Measurements from ENCODE around the gene RANBP10. TPM values are rescaled to one million over a fixed set of nuclear protein-coding genes. Genes with fewer than 3 reads are reported as not detected.

The RANBP10 gene
- total RNA-seq, 2 donors from 2014 or later: 7.8 to 8.9 TPM

- H3K36me3 ChIP-seq: peaks cover 63% of the 10 kb centered on the region
These were observed 76.6 kb downstream of the RANBP10 start for GRCh38 chr16:67729636-67730248.

GRCh38 chr16:67727521-67728485 is 78.6 kb downstream of the RANBP10 start:
- Histone ChIP-seq H3K27ac (no peak overlapping the region), H3K4me1 (no peaks in the 10 kb centered on the region), H3K36me3 (peaks cover 64% of the 10 kb centered on the region), H3K9me3 (no peaks in the 10 kb centered on the region), H3K27me3 (no peaks in the 10 kb centered on the region), H3K4me3 (no peak overlapping the region)
- no peak for DNase-seq (ENCODE audit: low spot score)
- no peak for TF ChIP-seq CTCF (IDR thresholded peaks at IDR 0.05)

More at GRCh38 chr16:67729636-67730248, 76.6 kb downstream of the RANBP10 start:
- no peak for DNase-seq (ENCODE audit: low spot score)
- Histone ChIP-seq H3K4me1 (no peaks in the 10 kb centered on the region), H3K9me3 (no peaks in the 10 kb centered on the region), H3K27ac (no peak overlapping the region), H3K4me3 (no peak overlapping the region), H3K27me3 (no peaks in the 10 kb centered on the region)
- no peak for TF ChIP-seq CTCF (IDR thresholded peaks at IDR 0.05)

DNA sequence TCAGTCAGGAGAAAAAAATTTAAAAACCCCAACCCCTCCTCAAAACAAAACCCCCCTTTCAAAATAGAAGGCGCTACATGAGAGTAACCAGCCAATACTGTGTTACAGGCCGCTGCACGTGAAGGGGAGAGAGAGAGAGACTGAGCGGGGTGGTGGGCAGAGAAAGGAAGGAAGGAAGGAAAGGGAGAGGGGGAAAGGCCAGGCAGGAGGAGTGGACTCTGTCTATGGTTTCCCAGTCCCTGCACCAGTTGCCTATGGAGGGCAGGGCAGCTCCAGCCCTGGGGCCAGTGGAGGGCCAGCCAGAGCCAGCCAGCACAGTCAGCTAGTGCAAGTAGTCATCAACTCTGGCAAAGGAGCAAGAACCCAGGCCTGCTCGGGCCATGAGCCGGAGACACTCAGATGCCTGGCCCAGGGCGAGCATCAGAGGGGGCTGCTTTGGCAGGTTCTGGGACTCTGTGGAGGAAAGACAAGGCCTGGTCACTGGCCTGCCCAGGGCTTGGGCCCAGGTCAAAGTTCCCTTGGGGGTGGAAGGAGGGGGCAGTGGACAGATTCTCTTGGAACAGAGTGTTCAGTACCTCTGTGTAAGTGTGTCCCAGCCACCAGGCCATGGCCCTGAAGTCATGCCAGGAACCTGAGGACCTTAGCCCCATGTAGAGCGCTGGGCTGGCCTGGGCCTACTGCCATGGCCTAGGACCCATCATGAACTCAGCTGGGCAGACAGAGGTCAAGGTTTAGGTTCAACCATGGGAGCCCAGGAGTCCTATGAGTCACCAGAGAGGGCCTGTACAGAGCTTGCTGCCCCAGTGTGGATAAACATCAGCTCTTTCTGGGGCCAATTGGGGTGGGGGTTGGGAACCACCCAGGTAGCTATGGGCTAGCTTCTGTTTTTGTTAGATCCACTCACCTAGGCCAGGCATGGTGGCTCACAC is 80.0 kb downstream of the RANBP10 start:
- Histone ChIP-seq H3K4me3 (no peak overlapping the region), H3K4me1 (no peaks in the 10 kb centered on the region), H3K36me3 (peaks cover 55% of the 10 kb centered on the region), H3K27me3 (no peaks in the 10 kb centered on the region), H3K27ac (no peak overlapping the region), H3K9me3 (no peaks in the 10 kb centered on the region)
- TF ChIP-seq CTCF (IDR thresholded peaks at IDR 0.05): no peak
- DNase-seq (ENCODE audit: low spot score): no peak

- peaks cover 32% of the 10 kb centered on the region for H3K36me3 ChIP-seq
- no peak overlapping the region for H3K4me3 ChIP-seq
- H3K9me3 ChIP-seq: no peaks in the 10 kb centered on the region
- H3K27me3 ChIP-seq: no peaks in the 10 kb centered on the region
- DNase-seq (ENCODE audit: low spot score): no peak
- no peak for TF ChIP-seq CTCF (IDR thresholded peaks at IDR 0.05)
- H3K27ac ChIP-seq: no peak overlapping the region
- peaks cover 0 to 11% of the 10 kb centered on the region in 2 donors for H3K4me1 ChIP-seq
These were observed 82.5 kb downstream of the RANBP10 start for GRCh38 chr16:67723911-67724305.

GRCh38 chr16:67723151-67723910 is 83.0 kb downstream of the RANBP10 start:
- Histone ChIP-seq H3K27ac (no peak overlapping the region), H3K4me3 (no peak overlapping the region), H3K36me3 (peaks cover 26% of the 10 kb centered on the region), H3K27me3 (no peaks in the 10 kb centered on the region), H3K9me3 (no peaks in the 10 kb centered on the region), H3K4me1 (peaks cover 0 to 16% of the 10 kb centered on the region in 2 donors)
- no peak for DNase-seq (ENCODE audit: low spot score)
- no peak for TF ChIP-seq CTCF (IDR thresholded peaks at IDR 0.05)

All from right atrium auricular region (tissue), 2 donors.